HG03354 (cell line): ENCODE data around the gene TMEM184B.

Experiments used
- ATAC-seq: cut with Tn5 transposase; IDR thresholded peaks from one replicate; pipeline ENCODE4 v1.9.1; 2021; ENCODE audit warnings: mild to moderate bottlenecking; ENCODE audit not compliant: unreplicated experiment, poor library complexity, severe bottlenecking

The TMEM184B gene

GRCh38 chr22:38286915-38287669, 14.3 kb upstream of the TMEM184B start:
- no peak for ATAC-seq

DNA sequence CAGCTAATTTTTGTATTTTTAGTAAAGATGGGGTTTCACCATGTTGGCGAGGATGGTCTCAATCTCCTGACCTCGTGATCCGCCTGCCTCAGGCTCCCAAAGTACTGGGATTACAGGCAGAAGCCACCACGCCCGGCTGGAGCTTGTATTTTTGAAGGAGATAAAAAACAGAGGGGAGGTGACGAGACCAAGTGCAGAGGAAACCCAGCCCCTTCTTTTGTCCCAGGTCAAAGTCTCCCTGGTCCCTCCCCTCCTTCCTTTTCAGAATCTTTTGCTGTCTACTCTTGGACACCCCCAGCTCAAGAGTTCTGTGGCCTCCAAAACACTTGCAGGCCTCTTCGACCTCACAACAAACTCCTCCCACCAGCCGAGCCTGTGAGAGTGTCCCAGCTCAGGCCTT, 12.2 kb upstream of the TMEM184B start:
- no peak for ATAC-seq

GRCh38 chr22:38284042-38284402, 11.2 kb upstream of the TMEM184B start:
- no peak for ATAC-seq

DNA sequence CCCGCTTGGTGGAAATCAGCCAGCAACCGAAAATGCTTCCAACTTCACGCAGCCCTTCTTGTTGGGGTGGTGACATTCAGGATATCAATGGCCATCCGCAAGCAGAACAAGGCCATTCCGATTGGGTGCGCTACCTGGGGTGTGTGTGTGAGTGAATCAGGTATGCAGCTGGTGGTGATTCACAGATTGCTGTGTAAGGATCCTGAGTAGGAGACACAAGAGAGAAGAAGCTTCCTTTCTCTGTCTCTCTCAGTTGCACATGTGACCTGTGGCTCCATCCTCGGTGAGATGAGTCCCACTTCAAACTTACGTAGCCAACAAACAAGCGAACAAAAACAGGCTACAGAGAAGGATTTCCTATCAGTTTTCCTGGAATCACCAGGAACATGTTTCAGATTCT, 9.6 kb upstream of the TMEM184B start:
- ATAC-seq: no peak

DNA sequence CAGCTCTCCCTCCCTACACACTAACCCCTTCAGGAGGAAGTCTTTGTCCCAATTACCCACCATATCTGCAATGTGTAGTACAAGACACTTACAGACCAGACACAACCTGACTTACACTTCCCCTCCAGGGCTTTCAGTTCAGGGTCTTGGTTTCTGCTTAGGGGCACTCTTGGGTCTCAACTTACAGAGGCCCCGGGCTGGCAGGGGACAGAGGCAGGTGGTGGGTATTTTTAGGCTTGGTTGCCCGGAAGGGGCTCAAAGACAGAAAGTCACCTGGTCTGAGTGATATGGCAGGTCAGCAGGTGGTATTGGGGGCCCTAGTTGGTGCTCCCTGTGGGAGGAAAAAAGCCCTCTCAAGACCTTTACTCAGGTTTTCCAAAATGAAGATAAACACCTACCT, 3.4 kb upstream of the TMEM184B start:
- ATAC-seq: no peak

DNA sequence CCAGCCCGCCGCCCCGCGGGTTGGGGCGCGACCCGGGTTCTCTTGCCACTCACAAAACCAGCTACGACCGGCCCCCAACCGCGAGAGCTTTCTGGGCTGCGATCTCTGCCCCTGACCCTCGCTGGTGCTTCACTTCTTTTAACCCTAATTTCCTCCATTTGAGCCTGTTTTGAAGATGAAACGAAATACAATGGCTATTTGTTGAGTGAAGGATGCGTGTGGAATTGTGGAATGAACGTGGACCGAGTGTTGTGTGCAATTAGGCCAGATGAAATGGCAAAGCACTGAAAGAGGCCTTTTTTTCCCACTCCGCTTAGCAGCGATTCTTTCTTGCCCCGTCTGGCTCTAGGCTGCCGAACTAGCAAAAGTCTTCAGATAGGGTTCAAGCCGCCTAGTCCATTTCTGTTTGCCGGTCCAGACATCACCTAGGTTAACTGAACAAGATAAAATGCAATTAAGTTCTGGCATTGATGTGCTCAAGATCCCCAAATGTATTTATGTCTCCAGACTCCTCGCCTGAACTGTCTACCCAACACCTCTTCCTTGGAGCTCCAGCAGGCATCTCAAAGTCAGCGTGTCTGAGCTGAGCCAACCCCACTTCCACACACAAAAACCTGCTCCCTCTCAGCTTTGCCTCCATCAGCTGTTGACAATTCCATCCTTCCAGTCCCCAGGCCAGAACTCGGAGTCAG, 471 bp upstream of the TMEM184B start:
- ATAC-seq: no peak

DNA sequence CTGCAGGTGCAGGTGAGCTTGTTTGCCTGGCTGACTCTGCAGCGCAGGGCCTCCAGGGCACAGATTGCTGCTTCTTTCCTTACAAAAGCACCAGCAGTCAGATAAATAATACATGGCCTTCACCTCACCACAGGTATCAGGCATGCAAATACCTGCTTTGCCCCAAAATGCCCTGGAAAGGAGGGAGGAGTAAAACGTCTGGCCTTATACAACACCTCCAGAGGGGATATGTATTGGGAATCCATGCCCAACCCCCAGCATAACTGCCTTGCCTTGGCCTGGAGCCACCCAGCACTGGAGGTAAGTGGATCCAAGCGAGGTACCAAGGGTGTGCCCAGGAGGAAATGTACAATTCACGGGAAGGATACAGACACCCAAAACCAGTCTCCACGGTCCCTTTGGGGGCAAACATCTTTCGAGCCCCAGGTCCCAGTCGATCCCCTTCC, 860 bp downstream of the TMEM184B start:
- no peak for ATAC-seq

GRCh38 chr22:38271101-38271500, 1.7 kb downstream of the TMEM184B start:
- no peak for ATAC-seq

GRCh38 chr22:38270091-38270992, 2.5 kb downstream of the TMEM184B start:
- ATAC-seq: no peak

DNA sequence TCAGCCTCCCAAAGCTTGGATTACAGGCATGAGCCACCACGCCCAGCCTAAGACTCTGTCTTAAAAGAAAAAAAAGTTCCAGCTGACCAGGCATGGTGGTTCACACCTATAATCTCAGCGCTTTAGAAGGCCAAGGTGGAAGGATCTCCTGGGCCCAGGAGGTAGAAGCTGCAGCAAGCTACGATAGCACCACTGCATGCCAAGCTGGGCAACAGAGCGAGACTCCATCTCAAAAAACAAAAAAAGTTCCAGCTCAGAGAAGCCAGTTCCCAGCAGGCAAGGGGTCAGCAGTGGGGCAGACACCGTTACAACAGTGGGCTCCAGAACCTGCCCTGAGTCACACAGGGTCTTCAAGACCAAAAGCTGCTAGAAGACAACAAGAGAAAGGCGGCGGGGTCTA, 3.3 kb downstream of the TMEM184B start:
- no peak for ATAC-seq

DNA sequence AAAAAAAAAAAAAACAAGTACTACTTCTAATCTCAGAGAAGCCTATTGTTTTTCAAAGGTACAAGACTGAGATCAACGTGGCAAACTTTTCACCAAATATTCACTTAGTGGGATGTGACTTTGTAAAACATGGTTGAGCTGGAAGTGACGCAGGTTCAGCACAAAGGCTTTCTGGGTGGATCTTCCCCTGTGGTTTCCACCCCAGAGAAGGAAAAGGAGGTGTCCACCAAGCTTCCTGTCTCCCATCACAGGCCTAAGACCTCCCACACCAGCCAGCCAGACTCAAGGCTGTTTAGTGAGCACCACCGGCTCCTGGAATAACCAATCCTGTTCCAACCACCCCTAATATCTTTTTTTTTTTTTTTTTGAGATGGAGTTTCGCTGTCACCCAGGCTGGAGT, 5.7 kb downstream of the TMEM184B start:
- no peak for ATAC-seq

- no peak for ATAC-seq
Observed at GRCh38 chr22:38266120-38266519, 6.7 kb downstream of the TMEM184B start.

- no peak for ATAC-seq
Observed at GRCh38 chr22:38264322-38264843, 8.4 kb downstream of the TMEM184B start.

- ATAC-seq: no peak
Observed at GRCh38 chr22:38262051-38262795, 10.6 kb downstream of the TMEM184B start.

DNA sequence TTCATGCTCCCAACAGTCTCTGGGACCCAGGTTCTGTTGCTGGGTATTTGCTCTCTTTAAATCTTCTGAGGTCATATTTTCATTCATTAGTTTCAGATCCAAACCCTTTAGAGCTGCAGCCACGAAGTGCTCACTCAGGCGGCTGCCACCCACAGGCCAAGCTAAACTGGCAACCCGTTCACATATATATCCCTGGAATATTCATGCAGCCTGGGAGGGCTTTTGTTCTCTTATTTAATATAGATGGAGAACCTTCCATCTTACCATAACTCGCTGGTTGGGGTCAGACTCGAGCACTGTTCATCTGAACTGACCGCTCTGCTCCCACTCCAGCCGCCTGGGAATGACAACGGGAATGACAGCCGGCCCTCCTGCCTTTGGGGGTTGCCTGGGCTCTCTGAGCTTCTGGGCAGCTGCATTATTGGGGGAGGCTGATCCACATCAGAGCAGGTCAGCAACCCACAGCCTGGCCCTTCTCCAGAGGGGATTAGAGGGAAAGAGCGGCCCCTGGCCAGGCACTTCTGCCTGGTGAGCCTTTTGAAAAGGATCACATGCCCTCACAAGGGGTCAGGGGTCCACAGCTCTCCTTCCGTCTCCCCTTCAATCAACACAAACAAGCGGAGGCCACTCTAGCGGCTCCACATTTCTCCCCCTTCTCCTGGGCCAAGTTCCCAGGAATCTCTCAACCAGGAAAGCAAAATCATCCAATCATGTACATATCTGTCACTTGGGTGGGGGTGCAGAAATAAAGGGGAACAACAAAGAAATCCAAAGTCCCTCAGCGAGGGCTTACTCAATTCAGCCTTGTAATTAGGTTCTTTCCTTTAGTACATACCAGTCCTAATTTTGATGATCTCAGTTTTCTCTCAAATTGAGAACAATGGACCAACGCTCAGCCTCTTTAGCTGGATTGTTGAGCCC, 11.8 kb downstream of the TMEM184B start:
- ATAC-seq: no peak

- no peak for ATAC-seq
Observed at GRCh38 chr22:38259370-38259769, 13.4 kb downstream of the TMEM184B start.

- no peak for ATAC-seq
Observed at GRCh38 chr22:38258895-38259294, 13.9 kb downstream of the TMEM184B start.

DNA sequence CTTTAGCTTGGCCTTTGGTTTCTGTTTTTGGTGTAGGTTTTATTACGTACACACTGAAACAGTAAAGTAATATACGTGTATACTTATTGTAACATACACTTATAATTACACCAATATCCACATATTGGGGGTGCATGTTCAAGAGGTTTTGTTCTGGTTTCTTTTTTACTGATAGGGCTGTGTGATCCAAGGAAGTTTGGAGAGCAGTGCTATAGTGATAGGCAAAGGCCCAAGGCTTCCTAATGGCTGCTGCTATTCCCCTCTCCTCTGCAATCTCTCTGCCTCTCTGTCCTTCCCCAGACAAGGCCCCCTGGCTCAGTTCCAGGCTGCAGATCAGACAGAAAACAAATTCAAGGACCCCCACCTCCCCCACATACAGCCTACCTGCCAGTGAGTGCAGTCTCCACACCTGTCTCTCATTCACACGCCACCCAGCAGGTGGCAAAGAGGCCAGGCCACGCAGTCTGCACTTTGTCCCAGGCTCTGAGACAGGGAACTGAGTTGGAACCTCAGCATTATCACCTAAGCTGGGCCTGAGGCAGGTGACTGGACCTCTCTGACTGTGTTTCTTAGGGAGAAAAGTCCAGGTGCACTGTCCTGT, 15.1 kb downstream of the TMEM184B start:
- ATAC-seq: no peak
